Ascending aorta (tissue), 2 donors: Measurements from ENCODE around the gene SAXO1. TPM values are rescaled to one million over a fixed set of nuclear protein-coding genes. Genes with fewer than 3 reads are reported as not detected.
A peak's percentile ranks its signal among the peaks of the same experiment; 100 is the strongest.

Source experiments
- DNase-seq, 2 donors: peaks; one replicate each; pipeline ENCODE4 v3.0.0-alpha.2; 2019; ENCODE audit warnings: low spot score in 2 of 2
- H3K27ac ChIP-seq, 2 donors: fragments of 200-600 bp; sonication (generic); one replicate each; pipeline ENCODE4 v1.5.1; 2016 to 2017; ENCODE audit warnings: mild to moderate bottlenecking in 1 of 2
- H3K27me3 ChIP-seq: fragments of 200-600 bp; sonication (generic); one replicate; pipeline ENCODE4 v1.5.1; 2017
- H3K36me3 ChIP-seq, 2 donors: fragments of 200-600 bp; sonication (generic); one replicate each; pipeline ENCODE4 v1.5.1; 2016
- H3K4me1 ChIP-seq, 2 donors: fragments of 200-600 bp; sonication (generic); one replicate each; pipeline ENCODE4 v1.5.1; 2016 to 2017; ENCODE audit warnings: mild to moderate bottlenecking in 1 of 2
- H3K4me3 ChIP-seq, 2 donors: fragments of 200-600 bp; sonication (generic); one replicate each; pipeline ENCODE4 v1.5.1; 2016 to 2017; ENCODE audit warnings: mild to moderate bottlenecking in 1 of 2
- H3K9me3 ChIP-seq, 2 donors: fragments of 200-600 bp; sonication (generic); one replicate each; pipeline ENCODE4 v1.5.1; 2016
- intact Hi-C: fragments of 100-400 bp; cut with DNase I; formaldehyde crosslinking; loops from one replicate; pipeline ENCODE4 v1.15.1; 2023
- total RNA-seq: library from RNA; depleted of rRNA; stranded (reverse); fragments of >200 nt; gene quantifications from one replicate; pipeline ENCODE4 v1.1.0, GENCODE V29; 2016
- TF ChIP-seq, protein P1 (sequence below), 3 experiments: fragments of 200-600 bp in 2 of 3; fragments of 450-650 bp in 1 of 3; sonication (generic) in 2 of 3; IDR thresholded peaks; one replicate each; pipeline ENCODE4 v1.5.1; 2016 to 2019; ENCODE audit warnings: antibody characterized with exemption in 3 of 3, mild to moderate bottlenecking in 1 of 3, moderate library complexity in 1 of 3

Gene SAXO1
- total RNA-seq, 1 donor from 2014 or later, result 0.11 TPM

DNA sequence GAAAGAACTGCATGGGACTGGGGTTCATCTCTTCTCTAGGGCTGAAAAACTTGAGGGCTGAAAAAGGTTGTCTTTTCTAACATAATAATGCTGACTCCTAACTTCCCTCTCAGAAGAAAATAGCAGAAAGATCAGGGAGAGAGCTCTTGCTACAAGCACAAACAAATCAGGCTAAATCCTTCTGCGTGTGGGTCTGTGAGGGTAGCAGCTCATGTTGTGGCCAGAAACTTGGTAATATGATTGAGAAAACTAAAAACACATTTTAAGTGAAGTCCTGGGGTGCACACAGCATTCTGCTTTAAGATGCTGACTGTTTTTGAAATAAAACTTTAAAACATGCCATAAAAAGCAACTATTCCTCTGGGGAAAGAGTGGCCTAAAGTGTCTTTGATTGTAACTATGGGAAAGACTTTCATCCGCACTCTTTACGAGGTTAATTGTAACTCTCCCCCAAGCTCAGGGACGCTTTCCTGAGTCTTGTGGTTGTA is 56.7 kb downstream of the SAXO1 start:
- no peaks in the 10 kb centered on the region for H3K27me3 ChIP-seq
- peak overlapping the region in 1 of 2 donors; percentile 47 for H3K4me3 ChIP-seq
- no peak for DNase-seq
- peak overlapping the region; percentile 15 to 45 for H3K27ac ChIP-seq
- intact Hi-C loops, result no loop called here
- H3K9me3 ChIP-seq, result no peaks in the 10 kb centered on the region
- TF ChIP-seq, protein P1, sequence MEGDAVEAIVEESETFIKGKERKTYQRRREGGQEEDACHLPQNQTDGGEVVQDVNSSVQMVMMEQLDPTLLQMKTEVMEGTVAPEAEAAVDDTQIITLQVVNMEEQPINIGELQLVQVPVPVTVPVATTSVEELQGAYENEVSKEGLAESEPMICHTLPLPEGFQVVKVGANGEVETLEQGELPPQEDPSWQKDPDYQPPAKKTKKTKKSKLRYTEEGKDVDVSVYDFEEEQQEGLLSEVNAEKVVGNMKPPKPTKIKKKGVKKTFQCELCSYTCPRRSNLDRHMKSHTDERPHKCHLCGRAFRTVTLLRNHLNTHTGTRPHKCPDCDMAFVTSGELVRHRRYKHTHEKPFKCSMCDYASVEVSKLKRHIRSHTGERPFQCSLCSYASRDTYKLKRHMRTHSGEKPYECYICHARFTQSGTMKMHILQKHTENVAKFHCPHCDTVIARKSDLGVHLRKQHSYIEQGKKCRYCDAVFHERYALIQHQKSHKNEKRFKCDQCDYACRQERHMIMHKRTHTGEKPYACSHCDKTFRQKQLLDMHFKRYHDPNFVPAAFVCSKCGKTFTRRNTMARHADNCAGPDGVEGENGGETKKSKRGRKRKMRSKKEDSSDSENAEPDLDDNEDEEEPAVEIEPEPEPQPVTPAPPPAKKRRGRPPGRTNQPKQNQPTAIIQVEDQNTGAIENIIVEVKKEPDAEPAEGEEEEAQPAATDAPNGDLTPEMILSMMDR (IDR thresholded peaks at IDR 0.05), result no peak
- H3K36me3 ChIP-seq, result no peaks in the 10 kb centered on the region
- peaks cover 0 to 8% of the 10 kb centered on the region in 2 donors for H3K4me1 ChIP-seq

DNA sequence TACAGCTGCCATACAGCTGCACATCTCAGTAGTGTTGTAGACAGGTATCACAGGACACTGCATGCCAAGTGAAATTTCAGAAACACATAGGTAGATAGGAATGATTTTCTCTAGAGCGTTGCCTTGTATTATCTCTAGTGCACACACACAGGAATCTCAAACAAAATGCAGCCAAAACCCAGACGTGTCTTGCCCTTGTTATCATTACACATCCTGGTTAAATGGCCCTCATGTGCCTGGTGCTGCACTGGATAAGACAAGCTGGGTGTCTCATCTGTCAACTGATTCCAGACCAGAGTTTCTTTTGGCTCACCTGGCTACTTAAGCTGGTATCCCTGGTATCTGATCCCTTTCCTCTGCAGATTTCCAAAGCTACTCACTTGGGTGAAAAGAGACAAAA is 59.7 kb downstream of the SAXO1 start:
- H3K27me3 ChIP-seq, result no peaks in the 10 kb centered on the region
- DNase-seq, result no peak
- no peaks in the 10 kb centered on the region for H3K9me3 ChIP-seq
- no peak overlapping the region for H3K27ac ChIP-seq
- H3K4me1 ChIP-seq, result no peaks in the 10 kb centered on the region
- intact Hi-C loops, result no loop called here
- H3K36me3 ChIP-seq, result no peaks in the 10 kb centered on the region
- TF ChIP-seq, protein P1 (IDR thresholded peaks at IDR 0.05), result no peak
- no peak overlapping the region for H3K4me3 ChIP-seq

DNA sequence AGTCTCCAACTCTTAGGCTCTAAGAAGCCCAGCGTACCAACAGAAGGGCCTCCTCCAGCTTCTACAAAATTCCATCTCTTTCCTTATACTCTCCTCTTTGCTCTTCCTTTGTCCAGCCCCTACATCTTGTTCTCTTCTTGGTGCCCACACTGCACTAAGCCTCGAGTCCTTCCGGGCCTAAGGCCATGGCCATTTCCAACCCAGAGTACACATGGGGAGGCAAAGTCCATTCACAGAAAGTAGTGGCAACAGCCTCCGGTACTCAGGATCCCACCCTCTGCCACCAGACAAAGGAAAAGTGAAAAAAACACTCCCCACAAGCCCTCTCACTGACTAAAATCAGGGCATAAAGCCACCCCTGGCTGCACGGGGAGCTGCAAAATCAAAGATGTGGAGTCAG is 60.3 kb downstream of the SAXO1 start:
- intact Hi-C loops, result no loop called here
- TF ChIP-seq, protein P1 (IDR thresholded peaks at IDR 0.05), result no peak
- Histone ChIP-seq H3K36me3 (no peaks in the 10 kb centered on the region), H3K4me1 (no peaks in the 10 kb centered on the region), H3K27me3 (no peaks in the 10 kb centered on the region), H3K9me3 (no peaks in the 10 kb centered on the region), H3K27ac (no peak overlapping the region), H3K4me3 (no peak overlapping the region)
- DNase-seq, result no peak

DNA sequence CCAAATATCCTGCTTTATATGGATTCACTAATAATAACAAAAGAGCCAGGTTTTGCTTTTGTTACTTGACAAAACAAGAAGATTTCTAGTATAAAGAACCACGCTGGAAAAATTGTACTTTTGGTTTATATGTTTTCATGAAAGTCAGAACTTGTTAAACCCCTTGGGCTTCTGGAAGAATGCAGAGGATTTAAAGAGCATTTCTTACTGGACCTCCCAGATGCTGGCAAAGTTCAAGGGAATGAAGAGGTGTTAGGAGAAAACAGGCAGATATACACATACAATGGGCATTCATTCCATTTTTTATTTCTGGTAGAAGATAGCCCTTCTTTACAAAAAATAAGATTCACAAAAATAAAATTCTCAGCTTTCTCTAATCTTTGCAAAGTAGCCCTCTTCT is 61.1 kb downstream of the SAXO1 start:
- TF ChIP-seq, protein P1 (IDR thresholded peaks at IDR 0.05), result no peak
- H3K9me3 ChIP-seq, result no peaks in the 10 kb centered on the region
- H3K4me3 ChIP-seq, result no peak overlapping the region
- DNase-seq, result no peak
- H3K27me3 ChIP-seq, result no peaks in the 10 kb centered on the region
- H3K27ac ChIP-seq, result no peak overlapping the region
- H3K36me3 ChIP-seq, result no peaks in the 10 kb centered on the region
- intact Hi-C loops, result no loop called here
- no peaks in the 10 kb centered on the region for H3K4me1 ChIP-seq

DNA sequence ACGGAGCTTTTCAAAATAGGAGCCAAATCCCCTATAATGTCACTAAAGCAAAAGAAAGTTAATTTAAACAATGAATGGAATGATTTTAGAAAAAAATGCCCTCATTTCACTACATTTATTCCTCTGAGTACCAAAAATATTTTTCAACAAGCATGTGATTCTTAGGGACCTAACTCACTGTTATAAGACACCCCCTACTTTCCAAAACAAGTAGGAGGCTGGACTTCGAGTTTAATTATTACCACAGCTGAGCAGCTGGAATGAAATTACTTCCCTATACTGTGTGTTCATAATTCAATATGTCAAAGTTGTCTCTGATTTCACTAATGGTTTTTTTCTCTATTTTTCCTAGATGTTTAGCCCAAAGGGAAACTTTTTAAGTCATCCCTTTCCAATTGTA is 61.6 kb downstream of the SAXO1 start:
- TF ChIP-seq, protein P1 (IDR thresholded peaks at IDR 0.05), result no peak
- no peaks in the 10 kb centered on the region for H3K4me1 ChIP-seq
- intact Hi-C loops, result no loop called here
- H3K27ac ChIP-seq, result no peak overlapping the region
- H3K36me3 ChIP-seq, result no peaks in the 10 kb centered on the region
- no peak overlapping the region for H3K4me3 ChIP-seq
- no peak for DNase-seq
- no peaks in the 10 kb centered on the region for H3K27me3 ChIP-seq
- no peaks in the 10 kb centered on the region for H3K9me3 ChIP-seq

DNA sequence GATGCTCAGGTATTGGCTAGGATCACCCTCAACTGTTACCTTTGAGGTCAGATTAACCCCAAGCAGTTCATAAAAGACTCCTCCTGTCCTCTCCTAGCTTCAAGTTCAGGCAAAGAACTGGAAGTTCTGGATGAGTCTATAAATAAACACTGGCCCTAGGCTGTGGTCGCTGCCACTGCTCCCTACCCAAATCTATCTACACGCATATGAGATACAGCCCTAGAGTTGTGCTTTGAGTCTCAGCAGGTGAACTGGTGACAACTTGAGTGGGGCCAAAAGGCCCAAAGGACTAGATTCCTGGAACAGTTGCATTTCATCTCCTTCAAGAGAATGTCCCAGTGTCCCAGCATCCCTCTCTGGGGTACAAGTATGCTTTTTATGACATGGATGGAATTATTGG is 62.6 kb downstream of the SAXO1 start:
- Histone ChIP-seq H3K4me1 (no peaks in the 10 kb centered on the region), H3K9me3 (no peaks in the 10 kb centered on the region), H3K27me3 (no peaks in the 10 kb centered on the region), H3K4me3 (no peak overlapping the region), H3K36me3 (no peaks in the 10 kb centered on the region), H3K27ac (no peak overlapping the region)
- intact Hi-C loops, result no loop called here
- DNase-seq, result no peak
- TF ChIP-seq, protein P1 (IDR thresholded peaks at IDR 0.05), result no peak
